Measurements from ENCODE around the gene ZAP70.

GRCh38 chr2:97722227-97722626, 8.9 kb downstream of the ZAP70 start:
- TF ChIP-seq CTCF (conservative IDR thresholded peaks at IDR 0.05; ENCODE audit: low read length): no peak
- no peak for TF ChIP-seq EZH2phosphoT487 (IDR thresholded peaks at IDR 0.05; ENCODE audit: borderline replicate concordance, low read depth, low read length)

All from OCI-LY7 (cell line).